Endothelial cell of umbilical vein (primary cell): ENCODE measurements around the gene LSP1. TPM values are rescaled to one million over a fixed set of nuclear protein-coding genes. Genes with fewer than 3 reads are reported as not detected.

Source experiments
- BruUV-seq: library from RNA; stranded (reverse); fragments of 400-500 nt; replicated peaks from 2 replicates; lab custom pipeline; 2021; lab: Mats Ljungman, UMichigan
- CTCF ChIA-PET: fragments of 300-600, 350-600 bp; sonication (Branson Sonifier 250); formaldehyde crosslinking; loops from one replicate; lab custom pipeline; 2021; ENCODE audit warnings: antibody characterized with exemption, inconsistent platforms; lab: Charles Lee
- POLR2A ChIA-PET: fragments of 300-600, 350-600 bp; sonication (Branson Sonifier 250); formaldehyde crosslinking; loops from one replicate; lab custom pipeline; 2021; ENCODE audit warnings: antibody characterized with exemption, inconsistent platforms; lab: Charles Lee
- DNase-seq: peaks from one replicate; pipeline ENCODE4 v3.0.0-alpha.2; 2011; ENCODE audit warnings: low read depth, low spot score
- FAIRE-seq: peaks from 2 replicates; lab custom pipeline; 2011; peaks lifted over from hg19 to GRCh38; lab: Jason Lieb, UNC
- H2AFZ ChIP-seq: 2 replicates; pipeline ENCODE4 v1.6.0; 2012; ENCODE audit warnings: low read depth, low read length, control low read depth, inconsistent platforms
- H3K27ac ChIP-seq: 2 replicates; pipeline ENCODE4 v1.5.1; 2011; ENCODE audit warnings: low read depth, mild to moderate bottlenecking, control low read depth, low read length, moderate library complexity; ENCODE audit not compliant: insufficient read depth
- H3K27me3 ChIP-seq, 2 experiments: 2 replicates each; pipeline versions ENCODE4 v1.6.0 to v1.6.1; 2011; ENCODE audit warnings: low read length in 2 of 2, mixed read lengths in 1 of 2; ENCODE audit not compliant: control insufficient read depth in 2 of 2, insufficient read depth in 2 of 2
- H3K36me3 ChIP-seq, 2 experiments: 2 replicates in 1 of 2; 3 replicates in 1 of 2; pipeline ENCODE4 v1.5.1; 2011; ENCODE audit warnings: low read length in 2 of 2, mild to moderate bottlenecking in 1 of 2, moderate library complexity in 1 of 2; ENCODE audit not compliant: control insufficient read depth in 2 of 2, insufficient read depth in 2 of 2; ENCODE audit errors: extremely low read depth in 1 of 2
- H3K4me1 ChIP-seq: 3 replicates; pipeline ENCODE4 v1.5.1; 2011; ENCODE audit warnings: mild to moderate bottlenecking, low read length; ENCODE audit not compliant: control insufficient read depth, insufficient read depth; ENCODE audit errors: extremely low read depth
- H3K4me2 ChIP-seq: 2 replicates; pipeline ENCODE4 v1.6.1; 2011; ENCODE audit warnings: low read length, control low read depth, mixed read lengths; ENCODE audit not compliant: insufficient read depth
- H3K4me3 ChIP-seq, 3 experiments: fragments of 200-600 bp in 1 of 3; sonication (generic), shearing (Covaris generic) in 1 of 3; replicated peaks in 1 of 3; 2 replicates each; pipeline ENCODE4 v1.5.1; 2011 to 2016; ENCODE audit warnings: control low read depth in 3 of 3, low read length in 3 of 3, mild to moderate bottlenecking in 2 of 3, inconsistent platforms in 1 of 3, low read depth in 1 of 3, moderate library complexity in 1 of 3; ENCODE audit not compliant: insufficient read depth in 1 of 3
- H3K79me2 ChIP-seq: 2 replicates; pipeline ENCODE4 v1.6.0; 2012; ENCODE audit warnings: low read length, inconsistent platforms; ENCODE audit not compliant: control insufficient read depth, insufficient read depth
- H3K9ac ChIP-seq: replicated peaks from 2 replicates; pipeline ENCODE3; 2011; ENCODE audit warnings: low read length, control low read depth; ENCODE audit not compliant: insufficient read depth; ENCODE audit errors: extremely low read depth
- H3K9me1 ChIP-seq: replicated peaks from 3 replicates; pipeline ENCODE4 v1.6.0; 2011; ENCODE audit warnings: mild to moderate bottlenecking, low read length; ENCODE audit not compliant: control insufficient read depth, insufficient read depth; ENCODE audit errors: extremely low read depth
- H3K9me3 ChIP-seq: replicated peaks from 2 replicates; pipeline ENCODE4 v1.5.1; 2012; ENCODE audit warnings: low read length, inconsistent platforms; ENCODE audit not compliant: control insufficient read depth, insufficient read depth
- H4K20me1 ChIP-seq: replicated peaks from 2 replicates; pipeline ENCODE3; 2011; ENCODE audit warnings: mild to moderate bottlenecking, low read length; ENCODE audit not compliant: control insufficient read depth, insufficient read depth; ENCODE audit errors: extremely low read depth
- CTCF ChIP-seq, 2 donors: IDR thresholded peaks; 1 replicate in 1 of 2; 2 replicates in 1 of 2; pipeline ENCODE4 v1.5.1; 2011; ENCODE audit warnings: low read length in 2 of 2, mild to moderate bottlenecking in 2 of 2, moderate library complexity in 2 of 2, control low read depth in 1 of 2, inconsistent platforms in 1 of 2, low read depth in 1 of 2; ENCODE audit not compliant: insufficient read depth in 1 of 2; ENCODE audit errors: extremely low read depth in 1 of 2
- EZH2 ChIP-seq: IDR thresholded peaks from 2 replicates; pipeline ENCODE4 v1.6.1; 2012; ENCODE audit warnings: borderline replicate concordance, low read depth, mild to moderate bottlenecking, moderate library complexity, low read length, inconsistent platforms; ENCODE audit not compliant: severe bottlenecking
- FOS ChIP-seq: IDR thresholded peaks from 2 replicates; pipeline ENCODE4 v1.6.1; 2011; ENCODE audit warnings: mild to moderate bottlenecking, low read length, moderate library complexity, borderline replicate concordance; ENCODE audit not compliant: insufficient read depth
- GATA2 ChIP-seq: IDR thresholded peaks from 2 replicates; pipeline ENCODE4 v1.7.0; 2011; ENCODE audit warnings: low read depth, mild to moderate bottlenecking, moderate library complexity, mixed read lengths, low read length; ENCODE audit not compliant: insufficient read length, insufficient read depth
- JUN ChIP-seq: IDR thresholded peaks from 2 replicates; pipeline ENCODE4 v1.6.1; 2011; ENCODE audit warnings: borderline replicate concordance, low read depth; ENCODE audit not compliant: insufficient read length, insufficient read depth
- MAX ChIP-seq: IDR thresholded peaks from 2 replicates; pipeline ENCODE4 v1.6.1; 2011; ENCODE audit not compliant: insufficient read depth, insufficient read length
- MYC ChIP-seq: IDR thresholded peaks from one replicate; pipeline ENCODE4 v1.6.1; 2011; ENCODE audit warnings: mild to moderate bottlenecking, low read depth, low read length
- POLR2A ChIP-seq: IDR thresholded peaks from 2 replicates; pipeline ENCODE4 v1.6.1; 2012; ENCODE audit warnings: low read depth, mild to moderate bottlenecking, control low read depth, low read length
- POLR2AphosphoS5 ChIP-seq: IDR thresholded peaks from 2 replicates; pipeline ENCODE4 v1.6.1; 2012; ENCODE audit warnings: low read depth, mild to moderate bottlenecking, control low read depth, low read length, moderate library complexity; ENCODE audit not compliant: insufficient read depth
- dilution Hi-C: fragments of 300-500 bp; cut with MboI; formaldehyde crosslinking; loops from one replicate; pipeline ENCODE4 v1.15.0; 2019; ENCODE audit warnings: low sequenced_read_pairs; ENCODE audit not compliant: extremely low pct_ligation_motif_present
- intact Hi-C: fragments of 100-400 bp; cut with micrococcal nuclease; formaldehyde crosslinking; loops from one replicate; pipeline ENCODE4 v1.10.0; 2022
- polyA plus RNA-seq, 4 experiments: library from polyadenylated mRNA; depleted of rRNA in 3 of 4; stranded (reverse) in 3 of 4; unstranded in 1 of 4; fragments of >200 nt; gene quantifications; 2 replicates each; pipeline versions ENCODE4 v1.2.1 to v1.2.3, GENCODE V29; 2011 to 2012; ENCODE audit warnings: missing spikeins in 1 of 4
- total RNA-seq: library from RNA; stranded (reverse); gene quantifications from 2 replicates; pipeline ENCODE4 v1.2.3, GENCODE V29; 2021

LSP1 gene
- total and polyA plus RNA-seq, 2 donors (not counting 3 experiments of a cell fraction or from before 2014, with no cell fraction given) = not detected

GRCh38 chr11:1930462-1930830 is 77.6 kb downstream of the LSP1 start:
- ChIA-PET CTCF (no interaction called here), POLR2A (no interaction called here)
- dilution Hi-C loops = no loop called here
- no peak for TF ChIP-seq GATA2
- no peak for TF ChIP-seq JUN
- no peak for TF ChIP-seq MAX
- no peak for TF ChIP-seq POLR2AphosphoS5
- TF ChIP-seq FOS = no peak
- no peak for TF ChIP-seq MYC
- no peak for TF ChIP-seq POLR2A
- no peak for TF ChIP-seq EZH2
- TF ChIP-seq CTCF (IDR thresholded peaks at IDR 0.05; ENCODE audit: extremely low read depth in 1 of 2, insufficient read depth in 1 of 2, low read depth in 1 of 2, low read length in 2 of 2) = no peak
- no peak overlapping the region for H3K9ac ChIP-seq
- no peaks in the 10 kb centered on the region for H3K36me3 ChIP-seq
- no peak for DNase-seq
- no peak overlapping the region for H3K4me3 ChIP-seq
- H3K9me1 ChIP-seq = no peaks in the 10 kb centered on the region
- no peaks in the 10 kb centered on the region for H3K9me3 ChIP-seq
- no peak for FAIRE-seq
- no peaks in the 10 kb centered on the region for H3K79me2 ChIP-seq
- no peaks in the 10 kb centered on the region for H4K20me1 ChIP-seq
- intact Hi-C loops = no loop called here
- no peaks in the 10 kb centered on the region for H3K4me1 ChIP-seq
- H3K27me3 ChIP-seq = no peaks in the 10 kb centered on the region
- no TSS peak for BruUV-seq
- H3K4me2 ChIP-seq = no peak overlapping the region
- H3K27ac ChIP-seq = no peak overlapping the region
- H2AFZ ChIP-seq = no peak overlapping the region
